ENCODE data around the gene ORC3. TPM values are rescaled to one million over a fixed set of nuclear protein-coding genes. Genes with fewer than 3 reads are reported as not detected.

Gene ORC3
- total RNA-seq, 6 donors from 2014 or later: 10.3 to 27.2 (median 17.2) TPM

DNA sequence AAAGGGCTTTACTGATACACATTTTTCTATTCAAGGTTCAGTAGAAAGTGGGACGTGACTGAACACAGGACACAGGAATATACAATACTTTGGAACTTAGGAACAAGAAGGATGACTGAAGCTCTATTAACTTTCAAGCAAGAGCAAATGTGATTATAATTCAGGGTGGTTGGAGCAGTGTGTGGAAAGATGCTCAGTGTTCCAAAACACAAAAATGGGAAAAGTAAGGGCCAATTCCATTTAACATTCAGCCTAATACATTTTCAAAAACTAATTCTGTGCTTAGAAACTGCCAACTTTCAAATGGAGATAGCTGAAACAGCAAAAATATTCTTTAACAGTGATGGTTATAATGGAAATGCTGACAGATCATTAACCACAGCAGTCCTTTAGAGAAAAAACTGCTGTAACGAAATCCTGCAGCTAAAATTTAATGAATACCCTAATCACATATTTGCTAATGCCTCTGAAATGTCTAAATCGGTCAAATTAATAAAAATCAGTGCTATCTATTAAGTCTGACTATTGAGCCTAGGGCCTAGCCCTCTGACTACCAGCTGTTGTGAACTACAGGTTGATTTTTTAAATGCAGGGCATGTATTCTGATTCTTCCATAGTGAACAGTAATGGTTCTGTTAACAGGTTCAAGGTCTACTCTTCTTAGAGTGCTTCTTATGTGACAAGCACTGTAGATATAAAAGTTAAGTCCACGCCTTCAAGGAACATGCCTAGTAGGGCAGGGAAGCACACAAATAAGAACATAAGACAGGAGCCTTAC lies 46.0 kb upstream of the ORC3 start:
- Histone ChIP-seq H3K4me3 (no peak overlapping the region), H3K27ac (no peak overlapping the region), H3K9me3 (no peaks in the 10 kb centered on the region), H3K36me3 (peaks cover 0 to 58% (median 16%) of the 10 kb centered on the region in 4 donors), H3K27me3 (no peaks in the 10 kb centered on the region), H3K4me1 (peaks cover 0 to 9% (median 0%) of the 10 kb centered on the region in 4 donors)
- no peak for TF ChIP-seq EP300 (IDR thresholded peaks at IDR 0.05)
- no peak for TF ChIP-seq POLR2A (IDR thresholded peaks at IDR 0.05)
- TF ChIP-seq POLR2AphosphoS5 (IDR thresholded peaks at IDR 0.05): no peak
- TF ChIP-seq CTCF (IDR thresholded peaks at IDR 0.05): no peak
- no peak for ATAC-seq (ENCODE audit: low FRiP score in 2 of 2)
- no peak for DNase-seq
- 93 to 97% methylated on average over 4 of the region's 4 CpGs for WGBS, 2 donors

- H3K36me3 ChIP-seq: peaks cover 0 to 58% (median 19%) of the 10 kb centered on the region in 4 donors
- 52 to 59% methylated on average over 1 of the region's 1 CpG for WGBS, 2 donors
- peaks cover 0 to 9% (median 0%) of the 10 kb centered on the region in 4 donors for H3K4me1 ChIP-seq
- no peaks in the 10 kb centered on the region for H3K27me3 ChIP-seq
- no peaks in the 10 kb centered on the region for H3K9me3 ChIP-seq
- no peak overlapping the region for H3K27ac ChIP-seq
- DNase-seq: no peak
- ATAC-seq (ENCODE audit: low FRiP score in 2 of 2): no peak
- TF ChIP-seq POLR2A (IDR thresholded peaks at IDR 0.05) (no peak), CTCF (IDR thresholded peaks at IDR 0.05) (no peak), EP300 (IDR thresholded peaks at IDR 0.05) (no peak), POLR2AphosphoS5 (IDR thresholded peaks at IDR 0.05) (no peak)
- no peak overlapping the region for H3K4me3 ChIP-seq
Measured at GRCh38 chr6:87544474-87544735, 45.5 kb upstream of the ORC3 start.

- TF ChIP-seq EP300 (IDR thresholded peaks at IDR 0.05): no peak
- no peak for TF ChIP-seq POLR2A (IDR thresholded peaks at IDR 0.05)
- no peak for TF ChIP-seq CTCF (IDR thresholded peaks at IDR 0.05)
- TF ChIP-seq POLR2AphosphoS5 (IDR thresholded peaks at IDR 0.05): no peak
- 78 to 87% methylated on average over 2 of the region's 2 CpGs for WGBS, 2 donors
- no peaks in the 10 kb centered on the region for H3K9me3 ChIP-seq
- H3K27ac ChIP-seq: no peak overlapping the region
- no peaks in the 10 kb centered on the region for H3K27me3 ChIP-seq
- H3K4me3 ChIP-seq: no peak overlapping the region
- no peak for ATAC-seq (ENCODE audit: low FRiP score in 2 of 2)
- peaks cover 0 to 56% (median 19%) of the 10 kb centered on the region in 4 donors for H3K36me3 ChIP-seq
- DNase-seq: no peak
- no peaks in the 10 kb centered on the region for H3K4me1 ChIP-seq
Measured at GRCh38 chr6:87551799-87552198, 38.1 kb upstream of the ORC3 start.

DNA sequence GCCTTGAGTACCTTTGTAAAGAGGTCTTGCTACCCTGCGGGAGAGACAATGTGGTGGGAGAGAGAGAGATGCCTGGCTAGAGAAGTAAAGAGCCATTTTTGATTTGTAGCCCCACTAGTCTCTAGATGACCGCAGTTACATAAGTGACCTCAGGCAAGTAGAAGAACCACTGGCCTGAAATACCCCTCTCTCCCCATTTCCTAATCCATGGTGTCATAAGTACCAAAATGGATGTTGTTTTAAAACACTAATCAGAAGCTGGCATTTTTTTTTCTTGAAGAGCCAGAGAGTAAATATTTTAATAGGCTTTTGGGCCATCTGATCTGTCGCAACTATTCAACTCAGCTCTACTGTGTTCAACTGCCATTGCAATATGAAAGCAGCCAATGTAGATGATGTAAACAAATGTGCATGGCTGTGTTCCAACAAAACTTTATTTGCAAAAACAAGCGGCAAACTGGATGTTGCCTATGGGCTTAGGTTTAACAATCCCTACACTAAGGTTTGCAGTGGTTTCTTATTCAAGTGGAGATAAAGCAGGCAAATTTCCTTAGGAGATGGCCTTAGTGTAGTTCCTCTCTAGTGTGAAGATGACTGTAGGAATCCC lies 36.7 kb upstream of the ORC3 start:
- no peak for DNase-seq
- H3K4me3 ChIP-seq: no peak overlapping the region
- H3K4me1 ChIP-seq: no peaks in the 10 kb centered on the region
- H3K27me3 ChIP-seq: no peaks in the 10 kb centered on the region
- no peak for TF ChIP-seq POLR2A (IDR thresholded peaks at IDR 0.05)
- TF ChIP-seq EP300 (IDR thresholded peaks at IDR 0.05): no peak
- no peak for TF ChIP-seq CTCF (IDR thresholded peaks at IDR 0.05)
- TF ChIP-seq POLR2AphosphoS5 (IDR thresholded peaks at IDR 0.05): no peak
- no peaks in the 10 kb centered on the region for H3K9me3 ChIP-seq
- WGBS, 2 donors: 75 to 93% methylated on average over 4 of the region's 4 CpGs
- peaks cover 0 to 59% (median 15%) of the 10 kb centered on the region in 4 donors for H3K36me3 ChIP-seq
- no peak for ATAC-seq (ENCODE audit: low FRiP score in 2 of 2)
- no peak overlapping the region for H3K27ac ChIP-seq

DNA sequence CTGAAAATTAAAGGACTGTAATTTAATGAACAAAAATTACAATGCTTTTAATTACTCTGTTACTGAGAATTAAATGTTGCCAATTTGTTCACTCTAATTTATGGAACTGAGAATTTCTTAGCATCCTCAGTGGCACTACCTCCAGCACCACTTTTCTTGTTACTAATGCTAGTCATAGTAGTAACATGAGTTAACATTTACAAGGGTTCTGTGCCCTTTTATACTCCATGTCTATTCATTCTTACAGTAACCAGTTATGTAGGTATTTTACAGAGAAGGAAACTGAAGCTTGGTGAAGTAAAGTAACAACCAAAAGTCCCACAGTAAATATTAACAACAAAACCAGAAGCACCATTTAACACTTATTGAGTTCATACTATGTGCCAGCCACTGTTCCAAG lies 34.4 kb upstream of the ORC3 start:
- TF ChIP-seq POLR2A (IDR thresholded peaks at IDR 0.05): no peak
- TF ChIP-seq EP300 (IDR thresholded peaks at IDR 0.05): no peak
- TF ChIP-seq CTCF (IDR thresholded peaks at IDR 0.05): no peak
- TF ChIP-seq POLR2AphosphoS5 (IDR thresholded peaks at IDR 0.05): no peak
- no peak for ATAC-seq (ENCODE audit: low FRiP score in 2 of 2)
- Histone ChIP-seq H3K36me3 (peaks cover 3 to 55% (median 12%) of the 10 kb centered on the region in 4 donors), H3K9me3 (no peaks in the 10 kb centered on the region), H3K4me1 (no peaks in the 10 kb centered on the region), H3K4me3 (no peak overlapping the region), H3K27ac (no peak overlapping the region), H3K27me3 (no peaks in the 10 kb centered on the region)
- no peak for DNase-seq

Measured in upper lobe of left lung (tissue), 6 donors.